Neural progenitor cell (in vitro differentiated cells): ENCODE measurements around the gene DNLZ.

Experiments used
- EZH2 ChIP-seq: fragments of 200-600 bp; sonication (generic); IDR thresholded peaks from 2 replicates; pipeline ENCODE4 v1.6.1; 2017; ENCODE audit warnings: antibody characterized with exemption, mild to moderate bottlenecking, moderate library complexity
- EZH2phosphoT487 ChIP-seq: fragments of 200-600 bp; sonication (generic); IDR thresholded peaks from 2 replicates; pipeline ENCODE4 v1.6.1; 2017; ENCODE audit warnings: antibody characterized with exemption
- TF ChIP-seq, protein P1 (sequence below): fragments of 200-600 bp; sonication (generic); IDR thresholded peaks from 2 replicates; pipeline ENCODE4 v1.5.1; 2017; ENCODE audit warnings: antibody characterized with exemption, mild to moderate bottlenecking

DNA sequence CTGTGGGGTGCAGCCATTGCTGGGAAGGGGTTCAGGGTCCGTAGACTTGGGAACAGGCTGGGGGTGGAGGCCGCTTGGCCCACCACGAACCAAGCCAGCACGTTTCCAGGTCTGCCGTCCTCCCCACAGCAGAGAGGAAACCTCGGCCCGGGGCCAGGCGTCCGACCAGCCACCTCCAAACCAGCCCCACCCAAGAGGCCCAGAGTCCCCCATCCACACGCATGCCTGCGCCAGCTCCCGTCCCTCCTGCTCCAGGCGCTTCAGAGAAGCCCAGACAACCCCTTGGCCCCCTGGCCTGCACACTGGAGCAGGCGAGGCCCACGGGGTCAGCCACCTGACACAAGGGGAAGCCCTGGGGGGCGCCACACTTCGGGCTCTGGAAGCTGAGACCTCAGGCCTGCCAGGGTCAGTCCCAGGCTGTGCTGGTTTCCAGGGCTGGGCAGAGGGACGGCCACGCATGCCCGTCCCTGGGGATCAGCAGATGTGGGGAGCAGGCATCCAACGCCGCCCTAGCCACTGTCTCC lies 6.3 kb downstream of the DNLZ start:
- TF ChIP-seq, protein P1, sequence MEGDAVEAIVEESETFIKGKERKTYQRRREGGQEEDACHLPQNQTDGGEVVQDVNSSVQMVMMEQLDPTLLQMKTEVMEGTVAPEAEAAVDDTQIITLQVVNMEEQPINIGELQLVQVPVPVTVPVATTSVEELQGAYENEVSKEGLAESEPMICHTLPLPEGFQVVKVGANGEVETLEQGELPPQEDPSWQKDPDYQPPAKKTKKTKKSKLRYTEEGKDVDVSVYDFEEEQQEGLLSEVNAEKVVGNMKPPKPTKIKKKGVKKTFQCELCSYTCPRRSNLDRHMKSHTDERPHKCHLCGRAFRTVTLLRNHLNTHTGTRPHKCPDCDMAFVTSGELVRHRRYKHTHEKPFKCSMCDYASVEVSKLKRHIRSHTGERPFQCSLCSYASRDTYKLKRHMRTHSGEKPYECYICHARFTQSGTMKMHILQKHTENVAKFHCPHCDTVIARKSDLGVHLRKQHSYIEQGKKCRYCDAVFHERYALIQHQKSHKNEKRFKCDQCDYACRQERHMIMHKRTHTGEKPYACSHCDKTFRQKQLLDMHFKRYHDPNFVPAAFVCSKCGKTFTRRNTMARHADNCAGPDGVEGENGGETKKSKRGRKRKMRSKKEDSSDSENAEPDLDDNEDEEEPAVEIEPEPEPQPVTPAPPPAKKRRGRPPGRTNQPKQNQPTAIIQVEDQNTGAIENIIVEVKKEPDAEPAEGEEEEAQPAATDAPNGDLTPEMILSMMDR: no peak
- no peak for TF ChIP-seq EZH2
- TF ChIP-seq EZH2phosphoT487: no peak
